K562 (cell line): Measurements from ENCODE around the gene CRACR2B. TPM values are rescaled to one million over a fixed set of nuclear protein-coding genes. Genes with fewer than 3 reads are reported as not detected.

Experiments
- ATAC-seq: fragments of 200-7000 bp; cut with Tn5 transposase; 3 replicates; pipeline ENCODE4 v1.9.1; 2020; ENCODE audit warnings: moderate library complexity
- BruUV-seq: library from RNA; stranded (reverse); fragments of 400-500 nt; replicated peaks from 2 replicates; lab custom pipeline; 2021; lab: Mats Ljungman, UMichigan
- CTCF ChIA-PET: fragments of 300-600 bp; formaldehyde crosslinking; extraction: SDS; loops from one replicate; lab custom pipeline; 2021; ENCODE audit warnings: low intra/inter-chr PET ratio; lab: Yijun Ruan, JAX
- POLR2A ChIA-PET: fragments of 300-600, 350-650 bp; sonication (Branson Sonifier 250); formaldehyde crosslinking; extraction: SDS; loops from one replicate; lab custom pipeline; 2021; ENCODE audit warnings: antibody characterized with exemption, inconsistent platforms; lab: Yijun Ruan, JAX
- DNase-seq, 4 experiments: peaks; one replicate each; pipeline versions ENCODE4 v3.0.0 to v3.0.0-alpha.2; 2011 to 2018; ENCODE audit warnings: low spot score in 3 of 4, mixed read lengths in 3 of 4; ENCODE audit errors: extremely low read depth in 1 of 4
- FAIRE-seq: peaks from 2 replicates; lab custom pipeline; 2011; peaks lifted over from hg19 to GRCh38; lab: Jason Lieb, UNC
- H2AFZ ChIP-seq: 2 replicates; pipeline ENCODE4 v1.6.0; 2011; ENCODE audit warnings: low read depth, low read length, control low read depth, inconsistent platforms
- H3K27ac ChIP-seq: fragments of 200-600 bp; 3 replicates; pipeline ENCODE4 v1.8.0; 2011; ENCODE audit warnings: low read depth, mild to moderate bottlenecking, control low read depth, inconsistent platforms, low read length, moderate library complexity, mixed read lengths; ENCODE audit errors: extremely low read depth
- H3K27me3 ChIP-seq, 2 experiments: fragments of 300-600 bp in 1 of 2; 2 replicates in 1 of 2; 3 replicates in 1 of 2; pipeline versions ENCODE4 v1.6.0 to v1.8.0; 2011; ENCODE audit warnings: inconsistent platforms in 2 of 2, low read length in 2 of 2, mild to moderate bottlenecking in 1 of 2, mixed read lengths in 1 of 2, moderate library complexity in 1 of 2; ENCODE audit not compliant: control insufficient read depth in 2 of 2, insufficient read depth in 2 of 2
- H3K36me3 ChIP-seq: fragments of 300-600 bp; 3 replicates; pipeline ENCODE4 v1.8.0; 2011; ENCODE audit warnings: mild to moderate bottlenecking, low read length, inconsistent platforms; ENCODE audit not compliant: control insufficient read depth, insufficient read depth
- H3K4me1 ChIP-seq, 2 experiments: fragments of 200-600 bp in 1 of 2; replicated peaks in 1 of 2; 2 replicates in 1 of 2; 3 replicates in 1 of 2; pipeline versions ENCODE4 v1.5.1 to v1.8.0; 2011; ENCODE audit warnings: inconsistent platforms in 2 of 2, low read length in 2 of 2, mild to moderate bottlenecking in 1 of 2, mixed read lengths in 1 of 2, moderate library complexity in 1 of 2; ENCODE audit not compliant: control insufficient read depth in 2 of 2, insufficient read depth in 2 of 2
- H3K4me2 ChIP-seq: 2 replicates; pipeline ENCODE4 v1.6.1; 2011; ENCODE audit warnings: low read length, control low read depth, inconsistent platforms, mixed read lengths; ENCODE audit not compliant: insufficient read depth
- H3K4me3 ChIP-seq: fragments of 200-600 bp; sonication (generic), shearing (Covaris generic); 2 replicates; pipeline ENCODE4 v1.5.1; 2016; ENCODE audit warnings: control low read depth, inconsistent platforms
- H3K79me2 ChIP-seq: fragments of 200-600 bp; 3 replicates; pipeline ENCODE4 v1.8.0; 2011; ENCODE audit warnings: low read length, inconsistent platforms; ENCODE audit not compliant: control insufficient read depth, insufficient read depth
- H3K9ac ChIP-seq, 2 experiments: 2 replicates each; pipeline versions ENCODE4 v1.6.0 to v1.6.1; 2011; ENCODE audit warnings: low read depth in 2 of 2, low read length in 2 of 2, control low read depth in 1 of 2, inconsistent platforms in 1 of 2, mild to moderate bottlenecking in 1 of 2, mixed read lengths in 1 of 2; ENCODE audit not compliant: insufficient read depth in 1 of 2
- H3K9me1 ChIP-seq: one replicate; pipeline ENCODE4 v1.6.0; 2011; ENCODE audit warnings: inconsistent platforms, mild to moderate bottlenecking, low read length, moderate library complexity; ENCODE audit not compliant: control insufficient read depth, insufficient read depth
- H3K9me3 ChIP-seq: replicated peaks from 2 replicates; pipeline ENCODE4 v1.5.1; 2011; ENCODE audit warnings: low read depth, low read length, inconsistent platforms; ENCODE audit not compliant: control insufficient read depth, insufficient read depth
- H4K20me1 ChIP-seq: replicated peaks from 2 replicates; pipeline ENCODE4 v1.6.1; 2011; ENCODE audit warnings: low read length, inconsistent platforms, mixed read lengths; ENCODE audit not compliant: control insufficient read depth, insufficient read depth
- FOSL1 ChIP-seq: fragments of 200-800 bp; sonication (Bioruptor generic); conservative IDR thresholded peaks from 2 replicates; pipeline ENCODE4 v1.6.1; 2016; ENCODE audit warnings: missing genetic modification characterization, missing compliant biosample characterization
- RBFOX2 ChIP-seq: fragments of 200-400 bp; formaldehyde crosslinking; IDR thresholded peaks from 2 replicates; pipeline ENCODE4 v1.6.1; 2017; ENCODE audit warnings: low read depth, mild to moderate bottlenecking, low read length, moderate library complexity
- RBM17 ChIP-seq: fragments of 200-400 bp; formaldehyde crosslinking; IDR thresholded peaks from 2 replicates; pipeline ENCODE4 v1.6.1; 2017; ENCODE audit warnings: low read depth, mild to moderate bottlenecking, low read length, borderline replicate concordance
- SMAD3 ChIP-seq: fragments of 450-650 bp; formaldehyde crosslinking; conservative IDR thresholded peaks from 2 replicates; pipeline ENCODE4 v1.4.0; 2020; ENCODE audit warnings: mild to moderate bottlenecking
- SMARCB1 ChIP-seq: IDR thresholded peaks from 2 replicates; pipeline ENCODE4 v1.6.1; 2011; ENCODE audit warnings: improper control_type of control experiment, low read depth; ENCODE audit not compliant: insufficient read length
- ZNF79 ChIP-seq: fragments of 250-450 bp; sonication (Bioruptor Pico); IDR thresholded peaks from 2 replicates; pipeline ENCODE4 v1.4.0; 2020; ENCODE audit warnings: low read depth, mild to moderate bottlenecking, moderate library complexity
- WGBS: fragments of 100-300 bp; shearing (Covaris generic); methylation state at CpG from one replicate; pipeline ENCODE4 v1.1.6; 2016; ENCODE audit warnings: low coverage, mixed read lengths; ENCODE audit not compliant: insufficient coverage; ENCODE audit errors: missing lambda C conversion rate; 5-methylcytosine and 5-hydroxymethylcytosine counted together
- in situ Hi-C: fragments of 300-500 bp; cut with MboI; formaldehyde crosslinking; loops from 4 replicates; pipeline ENCODE4 v1.15.0; 2018; ENCODE audit warnings: inconsistent platforms, mixed read lengths
- intact Hi-C: fragments of 100-400 bp; cut with micrococcal nuclease; formaldehyde crosslinking; loops from 2 replicates; pipeline ENCODE4 v1.14.2; 2022
- polyA plus RNA-seq, 8 experiments: library from polyadenylated mRNA; depleted of rRNA in 4 of 8; stranded (reverse) in 5 of 8; unstranded in 3 of 8; fragments of >200 nt; fragmentation: Nextera tagmentation in 2 of 8; fragmentation: Illumina TruSeq in 1 of 8; extraction: Ambion mirVana in 2 of 8; extraction: Trizol in 1 of 8; gene quantifications; 2 replicates each; pipeline versions ENCODE4 v1.2.1 to v1.2.3, GENCODE V29; 2011 to 2014; ENCODE audit warnings: inconsistent platforms in 1 of 8, missing spikeins in 1 of 8
- total RNA-seq, 7 experiments: library from RNA; depleted of rRNA in 6 of 7; stranded (reverse); fragments of >200 nt in 6 of 7; fragmentation: Illumina TruSeq in 2 of 7; extraction: Trizol in 2 of 7; gene quantifications; 2 replicates each; pipeline versions ENCODE4 v1.2.1 to v1.2.3, GENCODE V29; 2011 to 2021; ENCODE audit warnings: low replicate concordance in 1 of 7
- TF ChIP-seq, protein P1 (sequence below), 2 experiments: fragments of 450-650 bp in 1 of 2; sonication (generic) in 1 of 2; formaldehyde crosslinking in 1 of 2; IDR thresholded peaks in 1 of 2; conservative IDR thresholded peaks in 1 of 2; 2 replicates each; pipeline versions ENCODE4 v1.6.1 to v1.8.1; 2016 to 2023; ENCODE audit warnings: mild to moderate bottlenecking in 2 of 2, moderate library complexity in 2 of 2, inconsistent platforms in 1 of 2, missing genetic modification reagents in 1 of 2

The CRACR2B gene
- total and polyA plus RNA-seq, 9 of the 15 experiments (the other 6 are each of a cell fraction or from before 2014, with no cell fraction given): 0.10 to 51.0 (median 6.0) TPM

DNA sequence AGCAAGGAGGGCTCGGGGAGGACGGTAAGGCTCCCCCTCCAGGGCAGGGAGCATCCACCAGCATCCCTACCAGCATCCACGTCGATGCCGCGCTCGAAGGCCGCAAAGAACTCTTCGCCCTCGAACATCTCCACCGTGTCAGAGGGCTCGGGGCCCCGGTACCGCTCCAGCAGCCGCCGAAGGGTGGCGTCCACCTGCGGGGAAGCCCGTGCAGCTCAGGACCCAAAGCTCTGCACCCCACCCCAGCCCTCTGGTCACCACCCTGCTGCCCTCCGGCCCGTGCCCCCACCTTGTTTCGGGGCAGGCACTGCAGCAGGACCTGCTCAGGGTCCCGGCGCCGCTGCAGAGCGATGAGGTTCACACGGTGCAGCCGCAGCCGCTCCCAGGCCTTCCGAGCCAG is 27.2 kb upstream of the CRACR2B start:
- POLR2A ChIA-PET: interaction anchor here (0.5 to 1.9 kb wide), 2 partner anchors 8 to 9 kb away, joined by 5 to 6 read pairs; partner anchors contain the start of gene RPLP2
- TF ChIP-seq, protein P1, sequence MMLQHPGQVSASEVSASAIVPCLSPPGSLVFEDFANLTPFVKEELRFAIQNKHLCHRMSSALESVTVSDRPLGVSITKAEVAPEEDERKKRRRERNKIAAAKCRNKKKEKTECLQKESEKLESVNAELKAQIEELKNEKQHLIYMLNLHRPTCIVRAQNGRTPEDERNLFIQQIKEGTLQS (IDR thresholded peaks at IDR 0.05): no peak
- TF ChIP-seq, protein P1 (CRISPR knock-in tag; conservative IDR thresholded peaks at IDR 0.05): no peak
- TF ChIP-seq ZNF79 (CRISPR knock-in tag): no peak
- no peak for TF ChIP-seq SMAD3 (CRISPR knock-in tag)
- TF ChIP-seq RBM17: no peak
- TF ChIP-seq SMARCB1: no peak
- no peak for TF ChIP-seq RBFOX2
- TF ChIP-seq FOSL1 (tag): no peak
- TF ChIP-seq, all 486 proteins: peak for 0
- no peaks in the 10 kb centered on the region for H4K20me1 ChIP-seq

More for the DNA sequence above, 27.2 kb upstream of the CRACR2B start:
- FAIRE-seq (no peak), DNase-seq (no peak), ATAC-seq (no peak)
- Histone ChIP-seq H2AFZ (no peak overlapping the region), H3K4me1 (peaks cover 11 to 97% of the 10 kb centered on the region in 2 experiments), H3K9ac (no peak overlapping the region; a peak in 1 of 4 replicates), H3K27me3 (no peaks in the 10 kb centered on the region), H3K4me3 (no peak overlapping the region), H3K36me3 (peaks cover 38% of the 10 kb centered on the region; the same call in 1 of the 3 replicates), H3K9me1 (no peaks in the 10 kb centered on the region), H3K79me2 (peaks cover 32% of the 10 kb centered on the region), H3K4me2 (no peak overlapping the region), H3K27ac (no peak overlapping the region), H3K9me3 (no peaks in the 10 kb centered on the region)
- intact Hi-C loops (no loop called here), in situ Hi-C loops (no loop called here)
- WGBS: 93% methylated on average over 24 of the region's 30 CpGs
- BruUV-seq: no TSS peak
- CTCF ChIA-PET: no interaction called here
